Keratinocyte (primary cell): Measurements from ENCODE around the gene OR52B6. TPM values are rescaled to one million over a fixed set of nuclear protein-coding genes. Genes with fewer than 3 reads are reported as not detected.

Experiments
- DNase-seq: peaks from one replicate; pipeline ENCODE4 v3.0.0-alpha.2; 2011; ENCODE audit warnings: low read depth, missing footprints, low spot score
- FAIRE-seq: peaks from 2 replicates; lab custom pipeline; 2011; peaks lifted over from hg19 to GRCh38; lab: Jason Lieb, UNC
- H2AFZ ChIP-seq: 2 replicates; pipeline ENCODE4 v1.6.0; 2012; ENCODE audit warnings: low read length, control low read depth, inconsistent platforms; ENCODE audit not compliant: control insufficient read depth
- H3K27ac ChIP-seq: 2 replicates; pipeline ENCODE4 v1.5.1; 2011; ENCODE audit warnings: low read length; ENCODE audit not compliant: control insufficient read depth, insufficient read depth
- H3K27me3 ChIP-seq: 3 replicates; pipeline ENCODE4 v1.6.0; 2011; ENCODE audit warnings: low read length; ENCODE audit not compliant: control insufficient read depth, insufficient read depth; ENCODE audit errors: extremely low read depth
- H3K36me3 ChIP-seq, 2 experiments: 2 replicates in 1 of 2; 3 replicates in 1 of 2; pipeline ENCODE4 v1.5.1; 2011; ENCODE audit warnings: low read length in 2 of 2, mild to moderate bottlenecking in 1 of 2; ENCODE audit not compliant: control insufficient read depth in 2 of 2, insufficient read depth in 2 of 2; ENCODE audit errors: extremely low read depth in 1 of 2
- H3K4me1 ChIP-seq: 3 replicates; pipeline ENCODE4 v1.5.1; 2011; ENCODE audit warnings: low read length; ENCODE audit not compliant: control insufficient read depth, insufficient read depth; ENCODE audit errors: extremely low read depth
- H3K4me2 ChIP-seq: 3 replicates; pipeline ENCODE4 v1.6.0; 2011; ENCODE audit warnings: low read depth, low read length; ENCODE audit not compliant: control insufficient read depth, insufficient read depth; ENCODE audit errors: extremely low read depth
- H3K4me3 ChIP-seq, 3 experiments: fragments of 200-600 bp in 1 of 3; sonication (generic) in 1 of 3; 2 replicates in 2 of 3; 3 replicates in 1 of 3; pipeline ENCODE4 v1.5.1; 2011 to 2016; ENCODE audit warnings: low read length in 3 of 3, mild to moderate bottlenecking in 3 of 3, control low read depth in 2 of 3, inconsistent platforms in 1 of 3, low read depth in 1 of 3, mixed read lengths in 1 of 3, mixed run types in 1 of 3, moderate library complexity in 1 of 3; ENCODE audit not compliant: control insufficient read depth in 2 of 3, insufficient read depth in 2 of 3; ENCODE audit errors: extremely low read depth in 1 of 3
- H3K79me2 ChIP-seq: 2 replicates; pipeline ENCODE4 v1.6.0; 2012; ENCODE audit warnings: low read length; ENCODE audit not compliant: control insufficient read depth, insufficient read depth
- H3K9ac ChIP-seq: 3 replicates; pipeline ENCODE4 v1.6.0; 2011; ENCODE audit warnings: low read length; ENCODE audit not compliant: control insufficient read depth, insufficient read depth; ENCODE audit errors: extremely low read depth
- H3K9me1 ChIP-seq: 3 replicates; pipeline ENCODE4 v1.6.0; 2011; ENCODE audit warnings: low read length; ENCODE audit not compliant: control insufficient read depth, insufficient read depth; ENCODE audit errors: extremely low read depth
- H3K9me3 ChIP-seq: 2 replicates; pipeline ENCODE4 v1.5.1; 2012; ENCODE audit warnings: low read depth, low read length; ENCODE audit not compliant: control insufficient read depth
- H4K20me1 ChIP-seq: 3 replicates; pipeline ENCODE4 v1.6.0; 2011; ENCODE audit warnings: low read length; ENCODE audit not compliant: control insufficient read depth, insufficient read depth; ENCODE audit errors: extremely low read depth
- EZH2 ChIP-seq: IDR thresholded peaks from one replicate; pipeline ENCODE4 v1.6.1; 2012; ENCODE audit warnings: inconsistent platforms, mild to moderate bottlenecking, low read length, moderate library complexity
- dilution Hi-C: fragments of 300-500 bp; cut with MboI; formaldehyde crosslinking; loops from one replicate; pipeline ENCODE4 v1.7.0; 2020; ENCODE audit warnings: low sequenced_read_pairs; ENCODE audit not compliant: extremely low pct_ligation_motif_present
- polyA plus RNA-seq, 5 experiments: library from polyadenylated mRNA; depleted of rRNA in 3 of 5; stranded (reverse) in 3 of 5; stranded (forward) in 1 of 5; unstranded in 1 of 5; fragments of >200 nt; gene quantifications; 1 replicate in 1 of 5; 2 replicates in 3 of 5; 3 replicates in 1 of 5; pipeline versions ENCODE4 v1.2.1 to v1.2.3, GENCODE V29; 2011 to 2012; ENCODE audit warnings: missing spikeins in 2 of 5, low read depth in 1 of 5, low replicate concordance in 1 of 5
- TF ChIP-seq, protein P1 (sequence below), 3 experiments: IDR thresholded peaks in 1 of 3; conservative IDR thresholded peaks in 1 of 3; optimal IDR thresholded peaks in 1 of 3; 2 replicates in 2 of 3; 3 replicates in 1 of 3; pipeline versions ENCODE3 to v1.5.1; 2011; ENCODE audit warnings: low read length in 3 of 3, mild to moderate bottlenecking in 3 of 3, moderate library complexity in 2 of 3, control low read depth in 1 of 3, inconsistent platforms in 1 of 3; ENCODE audit not compliant: insufficient read depth in 2 of 3; ENCODE audit errors: extremely low read depth in 1 of 3

Gene OR52B6
- polyA plus RNA-seq, 1 donor (not counting 4 experiments of a cell fraction or from before 2014, with no cell fraction given), result not detected

GRCh38 chr11:5541427-5541826, 39.2 kb upstream of the OR52B6 start:
- Histone ChIP-seq H3K9ac (no peak overlapping the region), H3K9me3 (no peaks in the 10 kb centered on the region), H3K36me3 (no peaks in the 10 kb centered on the region), H3K4me3 (no peak overlapping the region), H4K20me1 (no peaks in the 10 kb centered on the region), H3K4me1 (no peaks in the 10 kb centered on the region), H3K9me1 (no peaks in the 10 kb centered on the region), H3K27me3 (no peaks in the 10 kb centered on the region), H3K4me2 (no peak overlapping the region), H3K27ac (no peak overlapping the region), H3K79me2 (no peaks in the 10 kb centered on the region), H2AFZ (no peak overlapping the region)
- FAIRE-seq (no peak), DNase-seq (no peak)
- TF ChIP-seq, protein P1, sequence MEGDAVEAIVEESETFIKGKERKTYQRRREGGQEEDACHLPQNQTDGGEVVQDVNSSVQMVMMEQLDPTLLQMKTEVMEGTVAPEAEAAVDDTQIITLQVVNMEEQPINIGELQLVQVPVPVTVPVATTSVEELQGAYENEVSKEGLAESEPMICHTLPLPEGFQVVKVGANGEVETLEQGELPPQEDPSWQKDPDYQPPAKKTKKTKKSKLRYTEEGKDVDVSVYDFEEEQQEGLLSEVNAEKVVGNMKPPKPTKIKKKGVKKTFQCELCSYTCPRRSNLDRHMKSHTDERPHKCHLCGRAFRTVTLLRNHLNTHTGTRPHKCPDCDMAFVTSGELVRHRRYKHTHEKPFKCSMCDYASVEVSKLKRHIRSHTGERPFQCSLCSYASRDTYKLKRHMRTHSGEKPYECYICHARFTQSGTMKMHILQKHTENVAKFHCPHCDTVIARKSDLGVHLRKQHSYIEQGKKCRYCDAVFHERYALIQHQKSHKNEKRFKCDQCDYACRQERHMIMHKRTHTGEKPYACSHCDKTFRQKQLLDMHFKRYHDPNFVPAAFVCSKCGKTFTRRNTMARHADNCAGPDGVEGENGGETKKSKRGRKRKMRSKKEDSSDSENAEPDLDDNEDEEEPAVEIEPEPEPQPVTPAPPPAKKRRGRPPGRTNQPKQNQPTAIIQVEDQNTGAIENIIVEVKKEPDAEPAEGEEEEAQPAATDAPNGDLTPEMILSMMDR (optimal IDR thresholded peaks at IDR 0.05 in 1 of 3, IDR thresholded peaks at IDR 0.05 in 1 of 3, conservative IDR thresholded peaks at IDR 0.05 in 1 of 3; ENCODE audit: extremely low read depth in 1 of 3, insufficient read depth in 2 of 3, low read length in 3 of 3), result no peak
- no peak for TF ChIP-seq EZH2
- dilution Hi-C loops, result no loop called here

- dilution Hi-C loops, result no loop called here
- Histone ChIP-seq H2AFZ (no peak overlapping the region), H4K20me1 (no peaks in the 10 kb centered on the region), H3K36me3 (no peaks in the 10 kb centered on the region), H3K9ac (no peak overlapping the region), H3K4me1 (peaks cover 13% of the 10 kb centered on the region), H3K9me1 (no peaks in the 10 kb centered on the region), H3K9me3 (no peaks in the 10 kb centered on the region), H3K27ac (no peak overlapping the region), H3K4me3 (no peak overlapping the region), H3K4me2 (no peak overlapping the region), H3K79me2 (no peaks in the 10 kb centered on the region), H3K27me3 (no peaks in the 10 kb centered on the region)
- TF ChIP-seq, protein P1 (optimal IDR thresholded peaks at IDR 0.05 in 1 of 3, IDR thresholded peaks at IDR 0.05 in 1 of 3, conservative IDR thresholded peaks at IDR 0.05 in 1 of 3; ENCODE audit: extremely low read depth in 1 of 3, insufficient read depth in 2 of 3, low read length in 3 of 3), result no peak
- no peak for TF ChIP-seq EZH2
- DNase-seq (no peak), FAIRE-seq (no peak)
Measured at GRCh38 chr11:5546457-5546856, 34.2 kb upstream of the OR52B6 start.
